Right renal pelvis (tissue), 4 donors: Measurements from ENCODE around the gene XPA. TPM values are rescaled to one million over a fixed set of nuclear protein-coding genes. Genes with fewer than 3 reads are reported as not detected.

Experiments used
- DNase-seq, 4 donors: peaks; one replicate each; pipeline ENCODE4 v3.0.0-alpha.2; 2013; ENCODE audit warnings: low read depth in 4 of 4, low spot score in 3 of 4, missing footprints in 1 of 4
- polyA plus RNA-seq, 4 donors: library from polyadenylated mRNA; unstranded; fragments of 120-200 nt; gene quantifications; one replicate each; pipeline ENCODE4 v1.2.1, GENCODE V29; 2013; ENCODE audit not compliant: insufficient read length in 4 of 4

Gene XPA
- polyA plus RNA-seq, 4 donors: 36.9 to 45.9 (median 40.1) TPM

DNA sequence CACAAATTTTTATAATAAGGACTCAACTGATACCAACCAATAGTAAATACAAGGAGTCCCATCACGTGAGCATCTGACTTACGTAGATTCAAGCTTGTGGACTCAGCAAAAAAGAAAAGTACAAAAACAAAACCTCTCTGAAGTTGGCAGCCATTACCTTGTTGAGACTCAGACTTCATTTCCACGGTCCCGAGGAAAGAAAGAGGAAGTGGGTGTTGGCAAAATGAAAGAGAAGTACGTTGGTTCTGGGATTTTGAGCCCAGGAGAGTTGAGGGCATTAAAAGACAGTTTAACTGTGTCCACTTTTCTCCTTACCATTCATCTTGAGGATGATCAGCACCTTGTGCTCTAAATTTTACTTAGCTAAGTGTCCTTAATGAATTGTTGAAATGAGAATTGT lies 36.8 kb downstream of the XPA start:
- DNase-seq: no peak

DNA sequence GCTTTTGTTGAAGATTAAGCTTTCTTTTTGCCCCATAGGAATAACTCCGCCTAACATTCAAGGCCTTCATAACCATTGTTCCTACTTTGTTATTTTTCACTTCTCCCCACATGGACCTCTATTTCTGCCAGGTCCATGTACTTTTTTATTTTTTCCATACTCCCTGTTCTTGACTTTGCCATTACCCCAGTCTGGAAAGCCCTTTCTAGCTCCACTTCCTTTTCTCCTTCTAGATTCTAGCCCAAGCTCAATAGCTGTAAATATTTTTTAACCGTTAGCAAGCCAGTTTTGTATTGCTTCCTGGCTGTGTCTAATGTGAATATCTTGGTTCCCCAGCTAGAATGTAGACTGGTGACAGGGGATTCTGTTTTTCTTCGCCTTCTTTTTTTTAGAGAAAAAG lies 37.4 kb downstream of the XPA start:
- no peak for DNase-seq

GRCh38 chr9:97658707-97659106 lies 38.4 kb downstream of the XPA start:
- DNase-seq: no peak

GRCh38 chr9:97651646-97652045 lies 45.5 kb downstream of the XPA start:
- no peak for DNase-seq

DNA sequence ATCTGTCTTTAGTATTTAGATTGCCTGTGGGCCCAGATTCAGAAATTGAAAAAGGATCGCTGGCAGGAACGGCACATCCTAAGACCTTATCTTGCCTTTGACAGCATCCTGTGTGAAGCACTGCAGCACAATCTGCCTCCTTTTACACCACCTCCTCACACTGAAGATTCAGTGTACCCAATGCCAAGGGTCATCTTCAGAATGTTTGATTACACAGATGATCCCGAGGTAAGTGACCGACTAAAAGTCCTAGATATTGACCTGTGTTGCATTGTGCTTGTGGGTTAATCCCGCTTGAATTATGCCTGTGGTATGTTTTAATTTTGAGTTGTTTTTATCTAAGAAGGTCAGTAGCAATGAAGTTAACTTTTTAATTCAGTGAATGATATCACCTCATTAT lies 49.1 kb downstream of the XPA start:
- DNase-seq: no peak

- no peak for DNase-seq
These were observed 51.4 kb downstream of the XPA start for GRCh38 chr9:97645720-97646119.

DNA sequence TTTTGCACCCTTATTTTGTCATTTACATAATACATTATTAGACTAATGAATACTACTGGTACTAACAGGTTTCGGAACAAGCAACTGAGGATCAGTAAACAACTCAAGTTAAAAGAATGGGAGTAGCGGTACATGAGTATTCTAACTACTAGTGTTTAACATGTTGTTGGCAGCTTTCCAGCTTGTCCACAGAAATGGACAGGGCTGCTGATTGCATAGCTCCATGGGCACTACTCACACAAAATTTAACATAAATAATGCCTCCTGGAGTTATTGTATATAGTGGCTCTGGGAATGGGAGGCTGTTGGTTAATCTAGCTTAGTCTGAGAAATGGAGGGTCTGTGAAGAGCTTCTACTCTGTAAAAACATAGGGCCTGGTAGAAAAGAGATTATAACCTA lies 56.8 kb downstream of the XPA start:
- no peak for DNase-seq

- no peak for DNase-seq
These were observed 58.5 kb downstream of the XPA start for GRCh38 chr9:97638666-97639065.

DNA sequence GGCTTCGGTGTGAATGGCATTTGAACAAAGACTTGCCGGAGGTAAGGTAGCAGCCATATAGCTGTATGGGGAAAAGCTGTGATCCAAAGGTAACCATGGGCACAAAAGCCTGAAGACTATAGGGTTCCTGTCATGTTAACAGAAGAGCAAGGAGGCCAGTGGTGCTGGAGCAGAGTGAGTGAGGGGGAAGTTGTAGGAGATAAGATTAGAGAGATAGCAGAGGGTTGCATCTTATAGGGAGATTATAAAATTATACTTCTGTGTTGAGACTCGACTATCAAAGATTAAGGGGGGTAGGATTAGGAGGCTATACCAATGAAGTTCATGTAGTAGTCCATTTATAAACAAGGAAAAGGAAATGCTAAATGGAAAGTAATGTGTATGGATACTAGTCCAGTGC lies 60.2 kb downstream of the XPA start:
- no peak for DNase-seq

- DNase-seq: no peak
These were observed 62.1 kb downstream of the XPA start for GRCh38 chr9:97635026-97635425.

GRCh38 chr9:97633859-97634490 lies 63.2 kb downstream of the XPA start:
- peak in 1 of 4 donors; percentile 9 for DNase-seq

GRCh38 chr9:97632985-97633858 lies 63.9 kb downstream of the XPA start, which contains the start of the genes NCBP1 and TSTD2:
Gene NCBP1 (plus strand): TSS chr9:97633821. CDS start chr9:97633882, 61 bp downstream.
Gene TSTD2 (minus strand): TSS chr9:97633368. CDS start chr9:97627562, 5,806 bp downstream.
- DNase-seq: peak; percentile 96 to 97 (median 96)

GRCh38 chr9:97632248-97632984 lies 64.7 kb downstream of the XPA start:
- DNase-seq: peak in 3 of 4 donors; percentile 67 to 81 (median 71)

DNA sequence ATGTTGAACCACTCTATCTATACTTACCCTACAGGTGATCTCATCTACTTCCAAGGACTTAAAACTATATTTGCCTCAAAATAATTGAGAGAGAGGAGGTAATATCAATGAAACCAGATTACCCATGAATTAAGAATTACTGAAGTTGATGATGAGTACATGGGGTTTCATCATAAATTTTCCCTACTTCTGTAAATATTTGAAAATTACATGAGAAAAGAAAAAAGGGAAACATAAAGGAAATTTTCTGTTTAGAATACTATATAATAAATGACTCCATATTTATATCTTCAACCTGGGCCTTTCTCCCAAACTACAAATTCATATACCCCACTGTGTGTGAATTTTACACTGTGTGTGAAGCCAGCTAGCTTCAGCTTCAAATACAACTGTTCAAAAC lies 66.5 kb downstream of the XPA start:
- no peak for DNase-seq

DNA sequence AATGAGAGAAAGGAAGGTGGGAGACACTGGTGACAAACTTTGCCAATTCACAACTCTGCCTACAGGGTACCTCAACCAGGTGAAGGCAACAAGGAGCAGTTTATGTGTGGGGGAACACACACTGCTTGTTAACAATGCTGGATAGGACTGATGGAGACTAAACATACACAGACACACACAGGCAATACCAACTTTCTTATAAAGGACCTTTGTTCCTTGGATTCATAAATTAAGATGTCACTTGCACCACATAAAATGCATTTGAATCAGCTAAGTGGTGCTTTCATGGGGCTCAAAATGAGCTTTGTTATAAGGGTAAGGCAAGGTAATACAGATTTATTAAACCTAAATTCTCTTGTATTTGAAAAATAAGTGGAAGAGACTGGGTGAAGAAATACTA lies 68.0 kb downstream of the XPA start:
- no peak for DNase-seq

DNA sequence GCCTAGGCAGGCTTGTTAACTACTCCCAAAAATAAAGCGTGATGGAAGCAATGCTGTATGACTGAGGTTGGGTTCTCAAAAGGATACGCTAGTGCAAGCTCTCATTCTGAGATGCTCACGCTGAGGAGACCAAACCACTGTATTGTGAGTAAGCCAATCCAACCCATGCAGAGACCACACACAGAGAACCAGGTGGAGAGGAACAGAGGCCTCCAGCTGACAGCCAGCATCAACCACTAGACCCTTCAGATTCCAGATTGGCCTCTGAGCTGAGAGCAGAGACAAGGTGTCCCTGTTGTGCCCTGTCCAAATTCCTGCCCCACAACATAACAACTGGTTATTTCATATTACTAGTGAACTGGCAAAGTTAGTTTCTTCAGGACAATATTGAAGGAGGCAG lies 68.5 kb downstream of the XPA start:
- DNase-seq: no peak

DNA sequence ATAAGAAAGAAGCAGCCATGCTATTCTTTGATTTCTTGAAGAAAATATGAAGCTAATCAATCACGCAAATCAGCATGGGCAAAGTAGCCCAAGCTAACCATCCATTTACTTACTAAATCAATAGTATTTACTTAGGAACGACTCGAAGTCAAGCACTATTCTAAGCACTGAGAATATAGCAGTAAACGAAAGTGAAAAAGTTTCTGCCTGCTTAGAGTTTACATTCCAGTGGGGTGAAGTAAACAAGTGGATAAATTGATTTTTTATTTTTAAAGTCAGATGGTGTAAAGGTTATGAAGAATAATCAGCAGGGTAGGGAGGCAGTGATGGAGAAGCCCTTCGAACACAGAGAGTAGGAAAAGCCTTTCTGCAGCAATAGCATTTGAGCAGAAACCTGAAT lies 69.5 kb downstream of the XPA start:
- DNase-seq: no peak

DNA sequence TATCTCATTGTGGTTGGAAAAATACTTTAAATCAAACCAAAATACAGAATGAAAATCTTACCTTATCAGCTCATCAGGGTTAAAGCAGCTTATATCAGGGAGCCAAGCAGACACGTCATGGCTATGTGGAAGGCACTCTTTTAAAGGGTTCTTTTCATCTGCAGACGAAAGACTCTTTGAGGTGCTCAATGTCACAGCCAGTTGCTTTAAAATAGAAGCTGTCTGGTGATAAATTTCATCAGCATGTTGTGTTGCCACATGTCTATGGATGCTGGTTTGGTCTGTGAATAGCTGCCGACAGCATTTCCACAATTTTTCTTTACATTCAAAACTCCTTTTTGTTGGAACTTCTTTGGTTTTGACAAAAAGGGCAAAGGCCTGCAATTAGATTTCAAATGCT lies 71.5 kb downstream of the XPA start:
- DNase-seq: no peak
